H1 (cell line): ENCODE data around the gene CIT. TPM values are rescaled to one million over a fixed set of nuclear protein-coding genes. Genes with fewer than 3 reads are reported as not detected.

Experiments used
- ASH2L ChIP-seq: fragments of 200-600, 300-600 bp; sonication (generic); IDR thresholded peaks from one replicate; pipeline ENCODE4 v1.7.1; 2017; ENCODE audit warnings: low read length
- BRCA1 ChIP-seq: IDR thresholded peaks from 2 replicates; pipeline ENCODE4 v1.6.1; 2012; ENCODE audit warnings: low read depth, low read length, improper control_type of control experiment
- JUND ChIP-seq: IDR thresholded peaks from 2 replicates; pipeline ENCODE4 v1.6.1; 2011; ENCODE audit warnings: mild to moderate bottlenecking, improper control_type of control experiment, low read length
- POLR2AphosphoS5 ChIP-seq: IDR thresholded peaks from 2 replicates; pipeline ENCODE4 v1.6.1; 2011; ENCODE audit warnings: low read depth, low read length
- RXRA ChIP-seq: IDR thresholded peaks from 2 replicates; pipeline ENCODE4 v1.6.1; 2011; ENCODE audit warnings: low read depth, mild to moderate bottlenecking, low read length, moderate library complexity; ENCODE audit not compliant: insufficient read depth
- SIRT6 ChIP-seq: IDR thresholded peaks from one replicate; pipeline ENCODE4 v1.7.1; 2012; ENCODE audit warnings: low read length, inconsistent platforms
- polyA plus RNA-seq, 7 experiments: library from polyadenylated mRNA; depleted of rRNA in 3 of 7; stranded (reverse) in 5 of 7; unstranded in 2 of 7; fragments of >200 nt in 5 of 7; fragments of 200-250 nt in 2 of 7; gene quantifications; 1 replicate in 5 of 7; 2 replicates in 1 of 7; 4 replicates in 1 of 7; pipeline versions ENCODE4 v1.2.1 to v1.2.3, GENCODE V29; 2011 to 2013; ENCODE audit warnings: missing spikeins in 2 of 7, mixed read lengths in 2 of 7
- total RNA-seq: library from RNA; stranded (reverse); fragmentation: NEBNext Ultra II Directional; extraction: Animal tissue kit (Norgen Biotek cat#: 25700); gene quantifications from 2 replicates; pipeline ENCODE4 v1.2.1, GENCODE V29; 2021

CIT gene
- total and polyA plus RNA-seq, 2 of the 8 experiments (the other 6 are each of a cell fraction or from before 2014, with no cell fraction given) = 17.1 to 60.9 TPM

DNA sequence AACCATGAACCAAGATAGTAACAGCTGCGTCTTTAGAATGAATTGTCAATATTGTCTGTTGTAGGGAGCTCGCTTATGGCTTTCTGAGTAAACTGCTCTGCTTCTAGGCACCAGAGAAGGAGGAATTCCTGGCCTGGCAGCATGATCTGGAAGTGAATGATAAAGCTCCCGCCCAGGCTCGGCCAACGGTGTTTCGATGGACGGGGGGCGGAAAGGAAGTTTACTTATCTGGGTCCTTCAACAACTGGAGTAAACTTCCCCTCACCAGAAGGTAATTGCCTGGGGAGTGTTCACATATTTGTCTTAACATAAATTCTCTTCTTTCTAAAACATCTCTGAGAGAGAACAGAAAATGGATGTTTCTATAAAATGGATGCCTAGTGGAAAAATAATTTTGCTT lies 204.9 kb downstream of the CIT start (continued):
- no peak for TF ChIP-seq RXRA
- no peak for TF ChIP-seq JUND
- no peak for TF ChIP-seq POLR2AphosphoS5
- TF ChIP-seq BRCA1 = no peak
- no peak for TF ChIP-seq ASH2L
- TF ChIP-seq SIRT6 = no peak
